ENCODE data around the gene SOX15. TPM values are rescaled to one million over a fixed set of nuclear protein-coding genes. Genes with fewer than 3 reads are reported as not detected.

SOX15 gene
- total and polyA plus RNA-seq, 2 of the 13 experiments (the other 11 are each of a cell fraction or from before 2014, with no cell fraction given): 0.07 to 0.18 TPM

GRCh38 chr17:7579001-7579833 lies 10.7 kb downstream of the SOX15 start, which contains the start of gene CD68 (continued):
- TF ChIP-seq HINFP (CRISPR knock-in tag; IDR thresholded peaks at IDR 0.05; ENCODE audit: low read depth) (peak; percentile 30; the same call in 1 of the 2 replicates), ZNF713 (CRISPR knock-in tag; IDR thresholded peaks at IDR 0.05) (no peak), HMGXB4 (CRISPR knock-in tag; IDR thresholded peaks at IDR 0.05; ENCODE audit: borderline replicate concordance in 1 of 2, low read depth in 1 of 2) (peak; percentile 31 to 37; a peak in 1 of 4 replicates), KMT2B (CRISPR knock-in tag; IDR thresholded peaks at IDR 0.05) (0 out of 2 replicates have a peak, but pooled peaks have one; percentile 23), POGZ (CRISPR knock-in tag; IDR thresholded peaks at IDR 0.05) (peak; percentile 43; the same call in 1 of the 2 replicates), ZNF782 (CRISPR knock-in tag; IDR thresholded peaks at IDR 0.05; ENCODE audit: borderline replicate concordance) (no peak), UBTF (CRISPR knock-in tag; IDR thresholded peaks at IDR 0.05) (peak; percentile 43), BORCS8-MEF2B (CRISPR knock-in tag; IDR thresholded peaks at IDR 0.05) (peak; percentile 51; the same call in 1 of the 2 replicates), ZSCAN5A (CRISPR knock-in tag; IDR thresholded peaks at IDR 0.05; ENCODE audit: borderline replicate concordance) (no peak), ISL2 (CRISPR knock-in tag; IDR thresholded peaks at IDR 0.05) (0 out of 2 replicates have a peak, but pooled peaks have one; percentile 45), HDAC2 (CRISPR knock-in tag; IDR thresholded peaks at IDR 0.05) (peak; percentile 68; the same call in 1 of the 2 replicates), RFX3 (CRISPR knock-in tag; IDR thresholded peaks at IDR 0.05) (peak; percentile 78), FIP1L1 (IDR thresholded peaks at IDR 0.05; ENCODE audit: borderline replicate concordance, insufficient read depth, low read depth, low read length) (no peak; the same call in 1 of the 2 replicates), KAT2B (IDR thresholded peaks at IDR 0.05; ENCODE audit: borderline replicate concordance, low read depth, low read length) (no peak), MAZ (IDR thresholded peaks at IDR 0.05; ENCODE audit: borderline replicate concordance, low read depth, low read length) (no peak), MAZ (CRISPR knock-in tag; IDR thresholded peaks at IDR 0.05; ENCODE audit: low read depth) (peak; percentile 57), ZNF253 (CRISPR knock-in tag; IDR thresholded peaks at IDR 0.05; ENCODE audit: borderline replicate concordance) (peak; percentile 73; the same call in 1 of the 2 replicates), JUN (CRISPR knock-in tag; IDR thresholded peaks at IDR 0.05) (no peak), MBD4 (IDR thresholded peaks at IDR 0.05; ENCODE audit: borderline replicate concordance, low read length) (no peak; the same call in 1 of the 2 replicates), ELK4 (CRISPR knock-in tag; IDR thresholded peaks at IDR 0.05; ENCODE audit: borderline replicate concordance) (no peak)

Measured in HepG2 (cell line).